IMR-90 (cell line): Measurements from ENCODE around the gene COIL. TPM values are rescaled to one million over a fixed set of nuclear protein-coding genes. Genes with fewer than 3 reads are reported as not detected.

ENCODE experiments used
- ATAC-seq: fragments of 200-7000 bp; cut with Tn5 transposase; 2 replicates; pipeline ENCODE4 v1.9.1; 2020; ENCODE audit warnings: low read depth, mild to moderate bottlenecking, moderate library complexity
- BruUV-seq: library from RNA; stranded (reverse); fragments of 400-500 nt; replicated peaks from 2 replicates; lab custom pipeline; 2021; lab: Mats Ljungman, UMichigan
- CTCF ChIA-PET: fragments of 300-600 bp; formaldehyde crosslinking; extraction: SDS; loops from one replicate; lab custom pipeline; 2021; ENCODE audit warnings: antibody characterized with exemption; lab: Yijun Ruan, JAX
- POLR2A ChIA-PET: fragments of 300-600 bp; sonication (Branson Sonifier 250); formaldehyde crosslinking; loops from one replicate; lab custom pipeline; 2022; ENCODE audit warnings: antibody characterized with exemption; ENCODE audit not compliant: unreplicated experiment; lab: Charles Lee
- DNase-seq: peaks from one replicate; pipeline ENCODE4 v3.0.0; 2013
- H2AFZ ChIP-seq: replicated peaks from 2 replicates; pipeline ENCODE3; 2013; ENCODE audit warnings: low read length, mild to moderate bottlenecking; ENCODE audit not compliant: poor library complexity
- H2AK5ac ChIP-seq: 2 replicates; pipeline ENCODE4 v1.6.1; 2013; ENCODE audit warnings: low read depth, low read length, inconsistent platforms
- H2AK9ac ChIP-seq: replicated peaks from 2 replicates; pipeline ENCODE3; 2013; ENCODE audit warnings: mild to moderate bottlenecking, low read depth, low read length, moderate library complexity; ENCODE audit not compliant: poor library complexity
- H2BK120ac ChIP-seq: 2 replicates; pipeline ENCODE4 v1.6.1; 2013; ENCODE audit warnings: low read depth, low read length, inconsistent platforms
- H2BK15ac ChIP-seq: 3 replicates; pipeline ENCODE4 v1.6.1; 2013; ENCODE audit warnings: low read depth, low read length, inconsistent platforms
- H2BK20ac ChIP-seq: 2 replicates; pipeline ENCODE4 v1.6.1; 2013; ENCODE audit warnings: low read depth, mild to moderate bottlenecking, inconsistent platforms, low read length, moderate library complexity
- H2BK5ac ChIP-seq: 2 replicates; pipeline ENCODE4 v1.6.1; 2013; ENCODE audit warnings: mild to moderate bottlenecking, low read depth, low read length, inconsistent platforms; ENCODE audit not compliant: poor library complexity, severe bottlenecking
- H3K14ac ChIP-seq: replicated peaks from 2 replicates; pipeline ENCODE4 v1.6.1; 2013; ENCODE audit warnings: low read depth, low read length, inconsistent platforms
- H3K18ac ChIP-seq: 2 replicates; pipeline ENCODE4 v1.6.1; 2013; ENCODE audit warnings: low read depth, low read length, control low read depth
- H3K23ac ChIP-seq: 2 replicates; pipeline ENCODE4 v1.6.1; 2013; ENCODE audit warnings: low read depth, low read length, inconsistent platforms
- H3K27ac ChIP-seq: 2 replicates; pipeline ENCODE4 v1.5.1; 2013; ENCODE audit warnings: mild to moderate bottlenecking, control low read depth, low read length; ENCODE audit not compliant: insufficient read depth
- H3K27me3 ChIP-seq: 2 replicates; pipeline ENCODE4 v1.6.1; 2013; ENCODE audit warnings: low read length; ENCODE audit not compliant: control insufficient read depth, insufficient read depth
- H3K36me3 ChIP-seq: 2 replicates; pipeline ENCODE4 v1.6.1; 2013; ENCODE audit warnings: low read length, mixed read lengths; ENCODE audit not compliant: control insufficient read depth, insufficient read depth
- H3K4ac ChIP-seq: 2 replicates; pipeline ENCODE4 v1.6.1; 2013; ENCODE audit warnings: low read depth, low read length, inconsistent platforms
- H3K4me1 ChIP-seq: 2 replicates; pipeline ENCODE4 v1.6.1; 2013; ENCODE audit warnings: low read length, mixed read lengths; ENCODE audit not compliant: control insufficient read depth, insufficient read depth
- H3K4me2 ChIP-seq: 2 replicates; pipeline ENCODE4 v1.6.1; 2013; ENCODE audit warnings: low read depth, mild to moderate bottlenecking, control low read depth, low read length, moderate library complexity
- H3K4me3 ChIP-seq: 2 replicates; pipeline ENCODE4 v1.5.1; 2013; ENCODE audit warnings: low read depth, mild to moderate bottlenecking, control low read depth, low read length, moderate library complexity; ENCODE audit not compliant: insufficient read depth
- H3K56ac ChIP-seq: 2 replicates; pipeline ENCODE4 v1.6.1; 2013; ENCODE audit warnings: low read length, inconsistent platforms; ENCODE audit not compliant: insufficient read depth; ENCODE audit errors: extremely low read depth
- H3K79me1 ChIP-seq, 2 experiments: 2 replicates each; pipeline ENCODE4 v1.6.1; 2013; ENCODE audit warnings: low read length in 2 of 2, inconsistent platforms in 1 of 2, low read depth in 1 of 2
- H3K9ac ChIP-seq: 2 replicates; pipeline ENCODE4 v1.6.1; 2013; ENCODE audit warnings: low read depth, low read length, control low read depth
- H3K9me1 ChIP-seq: 2 replicates; pipeline ENCODE4 v1.6.1; 2013; ENCODE audit warnings: low read length, inconsistent platforms; ENCODE audit not compliant: insufficient read depth
- H3K9me3 ChIP-seq: 2 replicates; pipeline ENCODE4 v1.6.1; 2013; ENCODE audit warnings: low read length; ENCODE audit not compliant: control insufficient read depth, insufficient read depth
- H4K20me1 ChIP-seq: 2 replicates; pipeline ENCODE4 v1.6.1; 2013; ENCODE audit warnings: low read length, inconsistent platforms; ENCODE audit not compliant: insufficient read depth
- H4K5ac ChIP-seq: 2 replicates; pipeline ENCODE4 v1.6.1; 2013; ENCODE audit warnings: mild to moderate bottlenecking, low read depth, low read length, control low read depth
- H4K8ac ChIP-seq, 2 experiments: 2 replicates each; pipeline ENCODE4 v1.6.1; 2013; ENCODE audit warnings: low read depth in 2 of 2, low read length in 2 of 2, control low read depth in 1 of 2, inconsistent platforms in 1 of 2
- H4K91ac ChIP-seq: 2 replicates; pipeline ENCODE4 v1.6.1; 2013; ENCODE audit warnings: low read depth, low read length, inconsistent platforms; ENCODE audit not compliant: insufficient read depth
- BHLHE40 ChIP-seq: fragments of 150-350 bp; IDR thresholded peaks from 2 replicates; pipeline ENCODE4 v1.6.1; 2016; ENCODE audit warnings: mild to moderate bottlenecking, low read depth, low read length
- CEBPB ChIP-seq: IDR thresholded peaks from 2 replicates; pipeline ENCODE4 v1.6.1; 2012; ENCODE audit warnings: low read depth, low read length, improper control_type of control experiment
- CHD1 ChIP-seq: IDR thresholded peaks from 2 replicates; pipeline ENCODE4 v1.6.1; 2012; ENCODE audit warnings: low read depth, low read length, improper control_type of control experiment
- FOS ChIP-seq: fragments of 150-350 bp; IDR thresholded peaks from 2 replicates; pipeline ENCODE4 v1.6.1; 2016; ENCODE audit warnings: low read depth, low read length
- MAFK ChIP-seq: IDR thresholded peaks from 2 replicates; pipeline ENCODE4 v1.6.1; 2012; ENCODE audit warnings: low read depth, low read length, improper control_type of control experiment
- MAZ ChIP-seq: IDR thresholded peaks from 2 replicates; pipeline ENCODE4 v1.6.1; 2012; ENCODE audit warnings: low read depth, mild to moderate bottlenecking, low read length, improper control_type of control experiment, moderate library complexity, borderline replicate concordance
- MXI1 ChIP-seq: IDR thresholded peaks from 2 replicates; pipeline ENCODE4 v1.6.1; 2012; ENCODE audit warnings: low read depth, mild to moderate bottlenecking, low read length, moderate library complexity, borderline replicate concordance
- NFE2L2 ChIP-seq: fragments of 150-350 bp; IDR thresholded peaks from 2 replicates; pipeline ENCODE4 v1.6.1; 2016; ENCODE audit warnings: low read depth, mild to moderate bottlenecking, low read length
- POLR2A ChIP-seq: IDR thresholded peaks from 2 replicates; pipeline ENCODE4 v1.6.1; 2012; ENCODE audit warnings: mild to moderate bottlenecking, low read depth, low read length
- RAD21 ChIP-seq: IDR thresholded peaks from 2 replicates; pipeline ENCODE4 v1.6.1; 2012; ENCODE audit warnings: low read length, improper control_type of control experiment
- RCOR1 ChIP-seq: IDR thresholded peaks from 2 replicates; pipeline ENCODE4 v1.6.1; 2012; ENCODE audit warnings: mild to moderate bottlenecking, low read length, improper control_type of control experiment; ENCODE audit not compliant: insufficient replicate concordance
- RFX5 ChIP-seq: IDR thresholded peaks from 2 replicates; pipeline ENCODE4 v1.8.0; 2012; ENCODE audit warnings: low read depth, mild to moderate bottlenecking, low read length, moderate library complexity
- SMC3 ChIP-seq: fragments of 150-350 bp; IDR thresholded peaks from 2 replicates; pipeline ENCODE4 v1.6.1; 2016; ENCODE audit warnings: low read depth, mild to moderate bottlenecking, antibody characterized with exemption, low read length, moderate library complexity
- WGBS, 2 experiments: methylation state at CpG; one replicate each; pipeline versions ENCODE4 v1.1.5 to v1.1.7; 2013; ENCODE audit warnings: missing lambda C conversion rate in 2 of 2; ENCODE audit not compliant: insufficient read length in 1 of 2; ENCODE audit errors: extremely low coverage in 2 of 2; 5-methylcytosine and 5-hydroxymethylcytosine counted together
- dilution Hi-C: fragments of 300-500 bp; cut with HindIII; formaldehyde crosslinking; loops from one replicate; pipeline ENCODE4 v1.14.3; 2018; ENCODE audit warnings: low sequenced_read_pairs; ENCODE audit not compliant: unreplicated experiment
- in situ Hi-C: fragments of 300-500 bp; cut with MboI; formaldehyde crosslinking; loops from 3 replicates; pipeline ENCODE4 v1.14.3; 2019; ENCODE audit warnings: low sequenced_read_pairs, inconsistent platforms, mixed read lengths
- intact Hi-C: fragments of 100-400 bp; cut with micrococcal nuclease; formaldehyde crosslinking; loops from 2 replicates; pipeline ENCODE4 v1.10.0; 2022
- polyA plus RNA-seq, 3 experiments: library from polyadenylated mRNA; depleted of rRNA; stranded (reverse); fragments of >200 nt; gene quantifications; 2 replicates each; pipeline ENCODE4 v1.2.3, GENCODE V29; 2012; ENCODE audit warnings: low replicate concordance in 1 of 3
- total RNA-seq: library from RNA; depleted of rRNA; stranded (reverse); fragments of >200 nt; gene quantifications from 2 replicates; pipeline ENCODE4 v1.2.3, GENCODE V29; 2012
- TF ChIP-seq, protein P1 (sequence below): fragments of 150-350 bp; IDR thresholded peaks from 2 replicates; pipeline ENCODE4 v1.6.1; 2017; ENCODE audit warnings: mild to moderate bottlenecking, antibody characterized with exemption, low read length, low read depth
- TF ChIP-seq, protein P2 (sequence below): conservative IDR thresholded peaks from 2 replicates; pipeline ENCODE4 v1.5.1; 2012; ENCODE audit warnings: mild to moderate bottlenecking, low read depth, low read length, improper control_type of control experiment
- TF ChIP-seq, protein P3 (sequence below): fragments of 150-350 bp; IDR thresholded peaks from 2 replicates; pipeline ENCODE4 v1.6.1; 2016; ENCODE audit warnings: low read depth, mild to moderate bottlenecking, low read length, moderate library complexity, borderline replicate concordance

The COIL gene
- total and polyA plus RNA-seq, 2 of the 4 experiments (the other 2 are of a cell fraction), result 5.2 to 13.3 TPM

DNA sequence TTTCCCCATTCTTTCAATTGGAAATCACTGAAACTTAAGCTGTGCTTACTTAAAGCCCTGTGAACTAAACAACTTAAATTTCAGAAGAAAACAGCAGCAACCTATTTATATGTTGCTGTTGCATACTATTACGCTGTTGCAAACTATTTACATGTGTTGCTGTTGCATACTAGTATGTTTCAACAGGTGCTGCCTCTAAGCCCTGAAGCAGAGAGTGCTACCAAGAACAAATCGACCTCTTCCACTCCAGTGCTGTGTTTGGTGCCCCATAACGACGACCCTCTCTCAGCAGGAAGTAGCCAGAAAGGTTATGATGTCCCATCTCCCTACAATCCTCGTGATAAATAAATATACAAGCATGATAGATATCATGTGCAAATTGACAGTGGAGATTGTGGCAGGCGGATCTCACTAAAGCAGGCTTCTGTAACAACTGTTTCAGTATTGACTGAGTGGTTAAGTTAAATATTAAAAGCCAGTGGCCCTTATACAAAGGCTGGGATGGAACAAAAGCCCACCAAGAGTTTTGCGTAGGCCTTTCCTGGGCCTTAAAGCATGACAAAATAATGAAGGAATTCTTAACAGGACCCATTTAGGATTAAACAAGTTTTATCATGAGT is 11.4 kb upstream of the COIL start:
- Histone ChIP-seq H3K9me3 (peaks cover 2% of the 10 kb centered on the region; the same call in 1 of the 2 replicates), H3K27me3 (peaks cover 8% of the 10 kb centered on the region), H4K8ac (no peak overlapping the region), H4K20me1 (no peaks in the 10 kb centered on the region), H3K4me3 (no peak overlapping the region), H4K5ac (no peak overlapping the region), H3K18ac (no peak overlapping the region), H3K23ac (no peak overlapping the region), H3K9me1 (no peaks in the 10 kb centered on the region), H2AK5ac (no peak overlapping the region), H3K56ac (no peak overlapping the region), H2BK20ac (no peak overlapping the region), H3K79me1 (no peaks in the 10 kb centered on the region), H2AK9ac (no peak overlapping the region), H3K4me1 (no peaks in the 10 kb centered on the region), H2BK5ac (no peak overlapping the region), H3K4me2 (no peak overlapping the region), H2AFZ (no peak overlapping the region), H3K36me3 (no peaks in the 10 kb centered on the region), H2BK15ac (no peak overlapping the region), H4K91ac (no peak overlapping the region), H3K14ac (no peak overlapping the region), H3K27ac (no peak overlapping the region), H3K9ac (no peak overlapping the region), H2BK120ac (no peak overlapping the region), H3K4ac (no peak overlapping the region)
- no TSS peak for BruUV-seq
- CTCF ChIA-PET, result no interaction called here
- WGBS, 2 experiments, result no CpG with 5 or more reads among the region's 7 CpGs
- no peak for DNase-seq
- POLR2A ChIA-PET, result no interaction called here
- intact Hi-C loops, result no loop called here
- ATAC-seq, result no peak
- in situ Hi-C loops, result no loop called here
- dilution Hi-C loops, result no loop called here
- no peak for TF ChIP-seq MXI1
- TF ChIP-seq POLR2A, result no peak
- no peak for TF ChIP-seq BHLHE40
- TF ChIP-seq FOS, result no peak
- TF ChIP-seq, protein P1, sequence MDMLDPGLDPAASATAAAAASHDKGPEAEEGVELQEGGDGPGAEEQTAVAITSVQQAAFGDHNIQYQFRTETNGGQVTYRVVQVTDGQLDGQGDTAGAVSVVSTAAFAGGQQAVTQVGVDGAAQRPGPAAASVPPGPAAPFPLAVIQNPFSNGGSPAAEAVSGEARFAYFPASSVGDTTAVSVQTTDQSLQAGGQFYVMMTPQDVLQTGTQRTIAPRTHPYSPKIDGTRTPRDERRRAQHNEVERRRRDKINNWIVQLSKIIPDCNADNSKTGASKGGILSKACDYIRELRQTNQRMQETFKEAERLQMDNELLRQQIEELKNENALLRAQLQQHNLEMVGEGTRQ, result no peak
- no peak for TF ChIP-seq RFX5
- no peak for TF ChIP-seq CHD1
- TF ChIP-seq, protein P2, sequence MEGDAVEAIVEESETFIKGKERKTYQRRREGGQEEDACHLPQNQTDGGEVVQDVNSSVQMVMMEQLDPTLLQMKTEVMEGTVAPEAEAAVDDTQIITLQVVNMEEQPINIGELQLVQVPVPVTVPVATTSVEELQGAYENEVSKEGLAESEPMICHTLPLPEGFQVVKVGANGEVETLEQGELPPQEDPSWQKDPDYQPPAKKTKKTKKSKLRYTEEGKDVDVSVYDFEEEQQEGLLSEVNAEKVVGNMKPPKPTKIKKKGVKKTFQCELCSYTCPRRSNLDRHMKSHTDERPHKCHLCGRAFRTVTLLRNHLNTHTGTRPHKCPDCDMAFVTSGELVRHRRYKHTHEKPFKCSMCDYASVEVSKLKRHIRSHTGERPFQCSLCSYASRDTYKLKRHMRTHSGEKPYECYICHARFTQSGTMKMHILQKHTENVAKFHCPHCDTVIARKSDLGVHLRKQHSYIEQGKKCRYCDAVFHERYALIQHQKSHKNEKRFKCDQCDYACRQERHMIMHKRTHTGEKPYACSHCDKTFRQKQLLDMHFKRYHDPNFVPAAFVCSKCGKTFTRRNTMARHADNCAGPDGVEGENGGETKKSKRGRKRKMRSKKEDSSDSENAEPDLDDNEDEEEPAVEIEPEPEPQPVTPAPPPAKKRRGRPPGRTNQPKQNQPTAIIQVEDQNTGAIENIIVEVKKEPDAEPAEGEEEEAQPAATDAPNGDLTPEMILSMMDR, result no peak
- no peak for TF ChIP-seq MAZ
- TF ChIP-seq NFE2L2, result no peak
- TF ChIP-seq SMC3, result no peak
- TF ChIP-seq MAFK, result no peak
- TF ChIP-seq RAD21, result no peak
- TF ChIP-seq, protein P3, sequence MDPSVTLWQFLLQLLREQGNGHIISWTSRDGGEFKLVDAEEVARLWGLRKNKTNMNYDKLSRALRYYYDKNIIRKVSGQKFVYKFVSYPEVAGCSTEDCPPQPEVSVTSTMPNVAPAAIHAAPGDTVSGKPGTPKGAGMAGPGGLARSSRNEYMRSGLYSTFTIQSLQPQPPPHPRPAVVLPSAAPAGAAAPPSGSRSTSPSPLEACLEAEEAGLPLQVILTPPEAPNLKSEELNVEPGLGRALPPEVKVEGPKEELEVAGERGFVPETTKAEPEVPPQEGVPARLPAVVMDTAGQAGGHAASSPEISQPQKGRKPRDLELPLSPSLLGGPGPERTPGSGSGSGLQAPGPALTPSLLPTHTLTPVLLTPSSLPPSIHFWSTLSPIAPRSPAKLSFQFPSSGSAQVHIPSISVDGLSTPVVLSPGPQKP, result no peak
- no peak for TF ChIP-seq RCOR1
- no peak for TF ChIP-seq CEBPB
